Gastroesophageal sphincter (tissue), 3 donors: ENCODE measurements around the gene HARS1.

Experiments
- CTCF ChIP-seq, 4 experiments: fragments of 200-600 bp in 2 of 4; fragments of 450-650 bp in 2 of 4; sonication (generic) in 1 of 4; IDR thresholded peaks; one replicate each; pipeline ENCODE4 v1.5.1; 2017 to 2019; ENCODE audit warnings: antibody characterized with exemption in 4 of 4, mild to moderate bottlenecking in 2 of 4, moderate library complexity in 2 of 4
- EP300 ChIP-seq: sonication (generic); formaldehyde crosslinking; IDR thresholded peaks from one replicate; pipeline ENCODE4 v1.6.1; 2017; ENCODE audit warnings: antibody characterized with exemption, mild to moderate bottlenecking
- POLR2A ChIP-seq, 2 donors: fragments of 450-650 bp; IDR thresholded peaks; one replicate each; pipeline ENCODE4 v1.6.1; 2017; ENCODE audit warnings: antibody characterized with exemption in 2 of 2, mild to moderate bottlenecking in 2 of 2, moderate library complexity in 1 of 2
- POLR2AphosphoS5 ChIP-seq: sonication (generic); formaldehyde crosslinking; IDR thresholded peaks from one replicate; pipeline ENCODE4 v1.6.1; 2017; ENCODE audit warnings: antibody characterized with exemption

GRCh38 chr5:140632366-140633020 is 58.7 kb downstream of the HARS1 start:
- TF ChIP-seq CTCF (IDR thresholded peaks at IDR 0.05) (no peak), POLR2AphosphoS5 (no peak), EP300 (no peak), POLR2A (IDR thresholded peaks at IDR 0.05) (peak in 1 of 2 donors; percentile 11)
